Panc1 (cell line): ENCODE results near the gene LNPEP. TPM values are rescaled to one million over a fixed set of nuclear protein-coding genes. Genes with fewer than 3 reads are reported as not detected.

Experiments
- ATAC-seq: fragments of 200-7000 bp; cut with Tn5 transposase; 2 replicates; pipeline ENCODE4 v1.9.1; 2020; ENCODE audit warnings: mild to moderate bottlenecking, moderate library complexity
- BruUV-seq: library from RNA; stranded (reverse); fragments of 400-500 nt; replicated peaks from 2 replicates; lab custom pipeline; 2021; lab: Mats Ljungman, UMichigan
- CTCF ChIA-PET: fragments of 300-600 bp; sonication (Branson Sonifier 250); formaldehyde crosslinking; loops from one replicate; lab custom pipeline; 2022; ENCODE audit warnings: antibody characterized with exemption; lab: Charles Lee
- POLR2A ChIA-PET: fragments of 300-600 bp; sonication (Branson Sonifier 250); formaldehyde crosslinking; loops from one replicate; lab custom pipeline; 2022; ENCODE audit warnings: antibody characterized with exemption; lab: Charles Lee
- DNase-seq: peaks from one replicate; pipeline ENCODE4 v3.0.0-alpha.2; 2010; ENCODE audit warnings: low read depth, low spot score
- H3K27ac ChIP-seq: 2 replicates; pipeline ENCODE4 v1.5.1; 2011; ENCODE audit warnings: mild to moderate bottlenecking, low read length, inconsistent platforms
- H3K27me3 ChIP-seq: fragments of 200-500 bp; sonication (Bioruptor generic); 2 replicates; pipeline ENCODE4 v1.6.0; 2014; ENCODE audit warnings: low read length, inconsistent platforms; ENCODE audit not compliant: control insufficient read depth, insufficient read depth
- H3K36me3 ChIP-seq: fragments of 200-500 bp; sonication (Bioruptor generic); 2 replicates; pipeline ENCODE4 v1.5.1; 2014; ENCODE audit warnings: inconsistent platforms, mild to moderate bottlenecking, low read length, moderate library complexity; ENCODE audit not compliant: control insufficient read depth, insufficient read depth
- H3K4me1 ChIP-seq: 2 replicates; pipeline ENCODE4 v1.5.1; 2011; ENCODE audit warnings: inconsistent platforms, mild to moderate bottlenecking, low read length, moderate library complexity; ENCODE audit not compliant: control insufficient read depth, insufficient read depth
- H3K4me3 ChIP-seq, 2 experiments: 2 replicates each; pipeline ENCODE4 v1.5.1; 2011 to 2012; ENCODE audit warnings: low read depth in 2 of 2, low read length in 2 of 2, mild to moderate bottlenecking in 2 of 2, inconsistent platforms in 1 of 2, moderate library complexity in 1 of 2
- H3K9me3 ChIP-seq: fragments of 200-500 bp; sonication (Bioruptor generic); 2 replicates; pipeline ENCODE4 v1.5.1; 2014; ENCODE audit warnings: low read depth, mild to moderate bottlenecking, inconsistent platforms, low read length, moderate library complexity; ENCODE audit not compliant: control insufficient read depth, insufficient read depth
- POLR2AphosphoS5 ChIP-seq: IDR thresholded peaks from 2 replicates; pipeline ENCODE4 v1.6.1; 2012; ENCODE audit warnings: mild to moderate bottlenecking, low read depth, low read length, moderate library complexity
- SIN3A ChIP-seq: IDR thresholded peaks from 2 replicates; pipeline ENCODE4 v1.6.1; 2012; ENCODE audit warnings: low read depth, mild to moderate bottlenecking, low read length, moderate library complexity, borderline replicate concordance; ENCODE audit not compliant: insufficient read depth
- TCF7L2 ChIP-seq: IDR thresholded peaks from 2 replicates; pipeline ENCODE4 v1.6.1; 2011; ENCODE audit warnings: mild to moderate bottlenecking, low read depth, low read length, inconsistent platforms
- in situ Hi-C: cut with HindIII; loops from 2 replicates; pipeline ENCODE4 v1.10.0; 2016; ENCODE audit warnings: low sequenced_read_pairs, low pct_unique_long_range_greater_than_20kb
- intact Hi-C: fragments of 100-400 bp; cut with micrococcal nuclease; formaldehyde crosslinking; loops from one replicate; pipeline ENCODE4 v1.10.0; 2022; ENCODE audit not compliant: unreplicated experiment
- total RNA-seq: library from RNA; stranded (reverse); gene quantifications from one replicate; pipeline ENCODE4 v1.2.1, GENCODE V29; 2021; ENCODE audit not compliant: unreplicated experiment
- TF ChIP-seq, protein P1 (sequence below), 2 experiments: IDR thresholded peaks; 2 replicates each; pipeline ENCODE4 v1.6.1; 2011 to 2012; ENCODE audit warnings: low read depth in 2 of 2, control low read depth in 1 of 2, low read length in 1 of 2, mild to moderate bottlenecking in 1 of 2, moderate library complexity in 1 of 2; ENCODE audit not compliant: insufficient read depth in 1 of 2
- TF ChIP-seq, protein P2 (sequence below): fragments of 450-650 bp; IDR thresholded peaks from 2 replicates; pipeline ENCODE4 v1.5.1; 2017; ENCODE audit warnings: mild to moderate bottlenecking

The LNPEP gene
- total RNA-seq, 1 experiment from 2014 or later = 46.6 TPM

DNA sequence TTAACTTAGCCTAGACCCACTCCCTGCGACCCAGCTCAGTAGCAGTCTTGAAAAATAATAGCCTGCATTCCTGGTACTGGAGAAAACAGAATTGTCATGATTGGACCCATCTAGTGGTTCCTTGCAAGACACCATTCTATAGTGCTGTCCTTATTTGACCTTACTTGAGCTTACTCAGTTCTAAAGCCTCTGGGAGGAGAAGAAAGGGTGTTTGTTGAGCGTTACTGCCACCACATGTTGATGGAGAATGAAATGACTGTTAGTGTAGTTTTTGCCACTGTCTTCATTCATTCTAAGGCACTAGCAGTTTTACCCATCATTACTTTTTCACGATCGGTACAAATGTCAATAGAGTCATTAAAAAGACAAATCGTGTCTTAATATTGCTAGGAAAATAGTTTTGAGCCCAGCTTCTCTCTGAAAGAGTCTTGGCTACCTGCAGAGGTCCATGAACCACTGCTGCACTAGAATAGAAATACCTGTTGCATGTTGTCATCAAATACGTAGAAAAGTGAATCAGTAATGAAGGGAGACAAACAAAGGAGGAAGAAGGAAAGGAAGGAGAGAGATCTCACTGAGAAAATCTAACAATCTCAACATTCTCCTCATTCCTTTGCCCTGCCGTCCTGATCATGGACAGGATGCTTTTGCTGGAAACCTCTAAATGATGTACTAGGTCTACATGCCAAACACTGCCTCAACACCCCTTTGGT, 110.5 kb downstream of the LNPEP start:
- no TSS peak for BruUV-seq
- H3K4me3 ChIP-seq = no peak overlapping the region
- in situ Hi-C loops = no loop called here
- no peaks in the 10 kb centered on the region for H3K4me1 ChIP-seq
- ATAC-seq (no peak), DNase-seq (no peak)
- intact Hi-C loops = loop anchor here (10.0 kb wide), 1 partner anchor 98 kb away; the partner anchor contains the start of gene LIX1
- ChIA-PET POLR2A (interaction anchor here (0.7 kb wide), 1 partner anchor 118 kb away, joined by 3 read pairs; no protein-coding TSS in a partner anchor), CTCF (no interaction called here)
- TF ChIP-seq TCF7L2 (no peak), POLR2AphosphoS5 (no peak), SIN3A (no peak)
- TF ChIP-seq, protein P1, sequence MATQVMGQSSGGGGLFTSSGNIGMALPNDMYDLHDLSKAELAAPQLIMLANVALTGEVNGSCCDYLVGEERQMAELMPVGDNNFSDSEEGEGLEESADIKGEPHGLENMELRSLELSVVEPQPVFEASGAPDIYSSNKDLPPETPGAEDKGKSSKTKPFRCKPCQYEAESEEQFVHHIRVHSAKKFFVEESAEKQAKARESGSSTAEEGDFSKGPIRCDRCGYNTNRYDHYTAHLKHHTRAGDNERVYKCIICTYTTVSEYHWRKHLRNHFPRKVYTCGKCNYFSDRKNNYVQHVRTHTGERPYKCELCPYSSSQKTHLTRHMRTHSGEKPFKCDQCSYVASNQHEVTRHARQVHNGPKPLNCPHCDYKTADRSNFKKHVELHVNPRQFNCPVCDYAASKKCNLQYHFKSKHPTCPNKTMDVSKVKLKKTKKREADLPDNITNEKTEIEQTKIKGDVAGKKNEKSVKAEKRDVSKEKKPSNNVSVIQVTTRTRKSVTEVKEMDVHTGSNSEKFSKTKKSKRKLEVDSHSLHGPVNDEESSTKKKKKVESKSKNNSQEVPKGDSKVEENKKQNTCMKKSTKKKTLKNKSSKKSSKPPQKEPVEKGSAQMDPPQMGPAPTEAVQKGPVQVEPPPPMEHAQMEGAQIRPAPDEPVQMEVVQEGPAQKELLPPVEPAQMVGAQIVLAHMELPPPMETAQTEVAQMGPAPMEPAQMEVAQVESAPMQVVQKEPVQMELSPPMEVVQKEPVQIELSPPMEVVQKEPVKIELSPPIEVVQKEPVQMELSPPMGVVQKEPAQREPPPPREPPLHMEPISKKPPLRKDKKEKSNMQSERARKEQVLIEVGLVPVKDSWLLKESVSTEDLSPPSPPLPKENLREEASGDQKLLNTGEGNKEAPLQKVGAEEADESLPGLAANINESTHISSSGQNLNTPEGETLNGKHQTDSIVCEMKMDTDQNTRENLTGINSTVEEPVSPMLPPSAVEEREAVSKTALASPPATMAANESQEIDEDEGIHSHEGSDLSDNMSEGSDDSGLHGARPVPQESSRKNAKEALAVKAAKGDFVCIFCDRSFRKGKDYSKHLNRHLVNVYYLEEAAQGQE (IDR thresholded peaks at IDR 0.05; ENCODE audit: insufficient read depth in 1 of 2, low read depth in 2 of 2, low read length in 1 of 2) = no peak
- TF ChIP-seq, protein P2, sequence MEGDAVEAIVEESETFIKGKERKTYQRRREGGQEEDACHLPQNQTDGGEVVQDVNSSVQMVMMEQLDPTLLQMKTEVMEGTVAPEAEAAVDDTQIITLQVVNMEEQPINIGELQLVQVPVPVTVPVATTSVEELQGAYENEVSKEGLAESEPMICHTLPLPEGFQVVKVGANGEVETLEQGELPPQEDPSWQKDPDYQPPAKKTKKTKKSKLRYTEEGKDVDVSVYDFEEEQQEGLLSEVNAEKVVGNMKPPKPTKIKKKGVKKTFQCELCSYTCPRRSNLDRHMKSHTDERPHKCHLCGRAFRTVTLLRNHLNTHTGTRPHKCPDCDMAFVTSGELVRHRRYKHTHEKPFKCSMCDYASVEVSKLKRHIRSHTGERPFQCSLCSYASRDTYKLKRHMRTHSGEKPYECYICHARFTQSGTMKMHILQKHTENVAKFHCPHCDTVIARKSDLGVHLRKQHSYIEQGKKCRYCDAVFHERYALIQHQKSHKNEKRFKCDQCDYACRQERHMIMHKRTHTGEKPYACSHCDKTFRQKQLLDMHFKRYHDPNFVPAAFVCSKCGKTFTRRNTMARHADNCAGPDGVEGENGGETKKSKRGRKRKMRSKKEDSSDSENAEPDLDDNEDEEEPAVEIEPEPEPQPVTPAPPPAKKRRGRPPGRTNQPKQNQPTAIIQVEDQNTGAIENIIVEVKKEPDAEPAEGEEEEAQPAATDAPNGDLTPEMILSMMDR = peak; percentile 15; the same call in 1 of the 2 replicates
- no peak overlapping the region for H3K27ac ChIP-seq
- H3K36me3 ChIP-seq = no peaks in the 10 kb centered on the region
- no peaks in the 10 kb centered on the region; the same call in 1 of the 2 replicates for H3K27me3 ChIP-seq
- H3K9me3 ChIP-seq = no peaks in the 10 kb centered on the region

DNA sequence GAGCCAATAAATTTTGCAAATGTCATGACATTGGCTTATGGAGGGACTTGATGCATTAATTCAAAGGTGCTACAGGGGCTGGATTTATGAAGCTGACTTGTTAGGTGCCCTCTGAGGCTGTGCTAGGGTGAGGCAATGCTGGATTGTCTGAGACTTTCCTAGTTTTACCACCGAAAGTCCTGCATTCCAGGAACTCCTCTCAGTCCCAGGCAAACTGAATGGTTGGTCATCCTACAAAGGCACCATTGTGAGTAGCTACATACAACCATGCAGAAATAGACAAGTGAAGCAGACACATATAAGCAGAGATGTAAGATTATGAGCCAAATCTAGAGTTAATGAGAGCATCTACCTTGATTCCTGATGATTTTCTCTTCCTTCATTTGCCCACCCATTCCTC, 111.2 kb downstream of the LNPEP start:
- DNase-seq = no peak
- in situ Hi-C loops (no loop called here), intact Hi-C loops (loop anchor here (10.0 kb wide), 1 partner anchor 98 kb away; the partner anchor contains the start of gene LIX1)
- ChIA-PET POLR2A (no interaction called here), CTCF (no interaction called here)
- no peak overlapping the region for H3K4me3 ChIP-seq
- no peaks in the 10 kb centered on the region for H3K4me1 ChIP-seq
- no TSS peak for BruUV-seq
- no peaks in the 10 kb centered on the region for H3K36me3 ChIP-seq
- TF ChIP-seq, protein P1 (IDR thresholded peaks at IDR 0.05; ENCODE audit: insufficient read depth in 1 of 2, low read depth in 2 of 2, low read length in 1 of 2) = no peak
- no peak for TF ChIP-seq TCF7L2
- TF ChIP-seq, protein P2 = no peak
- TF ChIP-seq POLR2AphosphoS5 = no peak
- TF ChIP-seq SIN3A = no peak
- H3K27me3 ChIP-seq = no peaks in the 10 kb centered on the region; the same call in 1 of the 2 replicates
- H3K27ac ChIP-seq = no peak overlapping the region
- H3K9me3 ChIP-seq = no peaks in the 10 kb centered on the region
- no peak for ATAC-seq
